Subcutaneous adipose tissue (tissue), 4 donors: ENCODE data around the gene CACNA1H. TPM values are rescaled to one million over a fixed set of nuclear protein-coding genes. Genes with fewer than 3 reads are reported as not detected.

Experiments
- total RNA-seq, 4 donors: library from RNA; depleted of rRNA; stranded (reverse); fragments of >200 nt; gene quantifications; one replicate each; pipeline ENCODE4 v1.1.0, GENCODE V29; 2016
- TF ChIP-seq, protein P1 (sequence below): fragments of 450-650 bp; IDR thresholded peaks from one replicate; pipeline ENCODE4 v1.5.1; 2016; ENCODE audit warnings: low read depth, mild to moderate bottlenecking, control low read depth, antibody characterized with exemption, moderate library complexity

The CACNA1H gene
- 10 to 100 TPM in 1 of 4 donors, 1 to 10 TPM in 2, under 1 TPM in 1; 0.51 to 13.9 (median 3.1) TPM for total RNA-seq

DNA sequence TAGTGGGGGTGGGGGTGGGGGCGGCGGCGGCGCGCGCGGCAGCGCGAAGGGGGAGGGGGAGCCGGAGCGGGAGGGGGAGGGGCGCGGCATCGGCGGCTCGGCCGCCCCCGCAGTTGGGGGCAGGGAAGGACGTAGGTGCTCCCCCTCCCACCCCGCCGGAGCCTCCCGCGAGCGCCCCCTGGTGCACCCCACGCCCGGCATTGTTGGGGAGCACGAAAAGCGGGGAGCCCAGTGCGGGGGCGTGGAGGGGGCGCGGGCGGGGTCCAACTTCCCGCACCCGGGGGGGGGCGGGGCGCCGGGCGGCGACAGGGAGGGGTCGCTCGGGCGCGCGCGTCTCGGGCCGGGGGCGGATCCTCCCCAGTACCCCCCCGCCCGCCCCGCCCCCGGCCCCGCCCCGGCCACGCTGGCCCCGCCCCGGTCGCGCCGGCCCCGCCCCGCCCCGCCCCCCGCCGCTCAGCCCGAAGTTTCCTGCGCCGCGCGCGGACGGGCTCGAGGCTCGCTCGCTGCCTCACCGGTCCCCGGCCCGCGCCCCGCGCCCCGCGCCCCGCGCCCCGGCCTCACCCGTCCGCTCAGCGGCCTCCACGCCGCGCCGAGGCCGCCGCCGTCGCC is at the start of gene CACNA1H:
TSS of gene CACNA1H (plus strand) at position 456 of the 609 bp plus-strand sequence. CDS start 632 bp downstream, outside the sequence.
- TF ChIP-seq, protein P1, sequence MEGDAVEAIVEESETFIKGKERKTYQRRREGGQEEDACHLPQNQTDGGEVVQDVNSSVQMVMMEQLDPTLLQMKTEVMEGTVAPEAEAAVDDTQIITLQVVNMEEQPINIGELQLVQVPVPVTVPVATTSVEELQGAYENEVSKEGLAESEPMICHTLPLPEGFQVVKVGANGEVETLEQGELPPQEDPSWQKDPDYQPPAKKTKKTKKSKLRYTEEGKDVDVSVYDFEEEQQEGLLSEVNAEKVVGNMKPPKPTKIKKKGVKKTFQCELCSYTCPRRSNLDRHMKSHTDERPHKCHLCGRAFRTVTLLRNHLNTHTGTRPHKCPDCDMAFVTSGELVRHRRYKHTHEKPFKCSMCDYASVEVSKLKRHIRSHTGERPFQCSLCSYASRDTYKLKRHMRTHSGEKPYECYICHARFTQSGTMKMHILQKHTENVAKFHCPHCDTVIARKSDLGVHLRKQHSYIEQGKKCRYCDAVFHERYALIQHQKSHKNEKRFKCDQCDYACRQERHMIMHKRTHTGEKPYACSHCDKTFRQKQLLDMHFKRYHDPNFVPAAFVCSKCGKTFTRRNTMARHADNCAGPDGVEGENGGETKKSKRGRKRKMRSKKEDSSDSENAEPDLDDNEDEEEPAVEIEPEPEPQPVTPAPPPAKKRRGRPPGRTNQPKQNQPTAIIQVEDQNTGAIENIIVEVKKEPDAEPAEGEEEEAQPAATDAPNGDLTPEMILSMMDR = no peak

DNA sequence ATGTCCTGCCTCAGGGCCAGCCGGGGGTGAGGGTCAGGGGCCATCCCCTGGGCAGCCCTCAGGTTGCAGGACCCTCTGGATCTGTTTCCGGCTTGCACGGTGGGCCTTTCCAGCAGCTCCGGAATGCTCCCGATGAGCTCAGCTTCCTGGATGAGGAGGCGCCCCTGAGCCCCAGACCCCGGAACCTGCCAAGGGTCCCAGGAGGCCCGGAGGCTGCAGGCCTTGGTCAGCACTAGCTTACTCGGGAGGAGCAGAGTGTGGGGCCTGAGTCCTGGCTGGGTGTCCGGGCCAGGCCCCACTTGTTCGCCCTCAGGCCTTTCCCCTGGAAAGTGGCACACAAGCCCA is 49.3 kb upstream of the CACNA1H start:
- TF ChIP-seq, protein P1 = no peak

DNA sequence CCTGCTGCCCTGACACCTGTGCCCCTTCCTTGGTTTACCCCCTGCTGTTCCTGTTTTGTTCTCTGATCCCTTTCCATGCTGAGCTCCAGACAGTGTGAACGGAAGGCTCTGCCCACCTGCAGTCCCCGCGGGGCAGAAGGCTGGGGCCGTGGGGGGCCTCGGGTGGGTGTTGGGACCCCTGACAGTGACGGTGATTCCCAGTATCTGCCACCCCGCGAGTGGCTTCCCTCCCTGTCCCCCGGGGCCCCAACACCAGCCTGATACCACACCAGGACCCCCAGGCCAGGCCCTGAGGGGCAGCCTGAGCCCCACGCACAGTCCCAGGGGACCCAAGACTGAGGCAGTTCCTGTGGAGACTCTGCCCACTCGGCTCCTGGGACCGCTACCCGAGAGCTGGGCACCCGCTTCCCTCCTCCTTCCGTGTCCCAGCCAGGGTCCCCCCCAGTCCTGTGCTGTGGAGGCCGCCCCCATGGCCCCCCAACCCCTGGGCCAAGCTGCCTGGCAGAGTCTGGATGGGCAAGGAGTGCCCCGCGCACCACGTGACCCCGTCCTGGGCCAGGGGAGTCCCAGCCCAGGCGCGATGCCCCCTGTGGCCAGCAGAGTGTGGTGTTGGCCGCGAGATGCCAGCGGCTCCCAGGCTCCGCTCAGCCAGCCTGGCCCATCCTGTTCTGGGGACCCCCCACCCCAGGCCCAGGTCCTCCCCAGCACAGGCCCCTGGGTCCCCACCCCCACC is 46.9 kb upstream of the CACNA1H start:
- TF ChIP-seq, protein P1 = no peak

DNA sequence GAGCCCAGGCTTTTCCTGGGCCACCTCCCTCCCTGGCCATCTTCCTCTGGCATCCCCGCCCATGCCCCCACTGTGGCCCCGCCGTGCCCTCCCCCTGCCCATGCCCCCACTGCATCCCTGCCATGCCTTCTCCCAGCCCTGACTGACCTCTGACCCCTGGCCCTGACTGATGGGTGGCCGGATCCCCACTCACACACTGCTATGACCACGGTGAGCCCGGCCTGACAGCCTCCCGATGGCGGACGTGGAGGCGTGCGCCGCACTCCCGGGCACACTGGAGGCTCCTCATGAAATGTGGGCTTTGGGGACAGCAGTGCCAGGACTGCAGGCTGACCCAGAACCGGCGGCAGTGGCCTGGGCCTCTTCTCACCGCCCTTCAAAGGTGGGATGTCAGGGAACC is 46.2 kb upstream of the CACNA1H start:
- TF ChIP-seq, protein P1 = no peak

DNA sequence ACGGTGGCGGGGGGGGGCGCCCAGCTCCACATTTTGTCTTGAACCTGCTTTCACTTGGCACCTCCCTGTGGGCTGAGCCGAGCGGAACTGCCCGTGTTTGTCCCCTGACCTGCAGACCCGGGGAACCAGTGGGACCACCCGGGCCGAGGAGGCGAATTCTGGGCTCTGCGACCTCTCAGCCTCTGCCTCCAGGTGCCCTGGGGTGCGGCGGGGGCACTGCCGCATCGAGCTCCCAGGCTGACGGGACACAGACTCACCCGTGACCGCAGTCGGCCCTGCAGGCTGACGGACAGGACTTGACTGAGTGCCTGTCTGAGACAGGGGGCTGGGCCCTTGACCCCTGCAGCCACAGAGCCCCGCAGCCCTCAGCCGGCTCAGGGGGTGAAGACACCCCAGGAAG is 45.8 kb upstream of the CACNA1H start:
- TF ChIP-seq, protein P1 = no peak

DNA sequence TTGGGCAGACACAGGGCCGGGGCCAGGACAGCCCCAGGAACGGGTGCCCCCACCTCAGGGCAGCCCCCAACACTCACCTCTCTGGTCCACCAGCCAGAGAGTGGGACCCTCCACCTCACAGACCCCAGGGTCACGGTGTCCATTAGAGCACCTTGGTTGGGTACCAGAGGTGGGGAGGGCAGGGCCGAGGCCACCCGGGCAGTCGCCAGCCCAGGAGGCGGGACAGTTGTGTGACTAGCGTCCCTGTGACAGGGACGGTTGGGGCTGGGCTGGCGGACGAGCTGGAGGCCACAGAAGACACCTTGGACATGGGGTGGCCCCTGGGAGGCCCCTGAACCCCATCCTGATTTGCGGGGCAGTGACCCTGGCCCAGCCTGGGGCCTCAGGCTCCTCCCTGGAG is 45.2 kb upstream of the CACNA1H start:
- TF ChIP-seq, protein P1 = no peak
